Fibroblast of pulmonary artery (primary cell): ENCODE data around the gene TBCD.

Experiments used
- DNase-seq: peaks from one replicate; pipeline ENCODE4 v3.0.0-alpha.2; 2010; ENCODE audit warnings: low read depth
- H3K4me3 ChIP-seq: replicated peaks from 2 replicates; pipeline ENCODE4 v1.5.1; 2011; ENCODE audit warnings: low read depth, mild to moderate bottlenecking, control low read depth, low read length, moderate library complexity
- CTCF ChIP-seq: IDR thresholded peaks from 2 replicates; pipeline ENCODE4 v1.5.1; 2011; ENCODE audit warnings: mild to moderate bottlenecking, control low read depth, low read length, inconsistent platforms; ENCODE audit errors: missing control alignments

TBCD gene

GRCh38 chr17:82794781-82795482 lies 43.1 kb downstream of the TBCD start:
- TF ChIP-seq CTCF, result no peak
- no peak for DNase-seq
- no peak overlapping the region for H3K4me3 ChIP-seq

- no peak for DNase-seq
- TF ChIP-seq CTCF, result no peak
- no peak overlapping the region for H3K4me3 ChIP-seq
Observed at GRCh38 chr17:82795615-82796014, 43.8 kb downstream of the TBCD start.

GRCh38 chr17:82797061-82797460 lies 45.2 kb downstream of the TBCD start:
- DNase-seq, result no peak
- no peak overlapping the region for H3K4me3 ChIP-seq
- no peak for TF ChIP-seq CTCF

GRCh38 chr17:82798752-82799151 lies 46.9 kb downstream of the TBCD start:
- no peak for TF ChIP-seq CTCF
- no peak overlapping the region for H3K4me3 ChIP-seq
- DNase-seq, result no peak

GRCh38 chr17:82799591-82799990 lies 47.7 kb downstream of the TBCD start:
- H3K4me3 ChIP-seq, result no peak overlapping the region
- DNase-seq, result no peak
- TF ChIP-seq CTCF, result no peak

- no peak overlapping the region for H3K4me3 ChIP-seq
- no peak for TF ChIP-seq CTCF
- DNase-seq, result no peak
Observed at GRCh38 chr17:82800885-82801284, 49.0 kb downstream of the TBCD start.

- DNase-seq, result no peak
- H3K4me3 ChIP-seq, result no peak overlapping the region
- TF ChIP-seq CTCF, result no peak
Observed at GRCh38 chr17:82801377-82801970, 49.6 kb downstream of the TBCD start.
